Measurements from ENCODE around the gene ARHGDIG. TPM values are rescaled to one million over a fixed set of nuclear protein-coding genes. Genes with fewer than 3 reads are reported as not detected.
A peak's percentile ranks its signal among the peaks of the same experiment; 100 is the strongest.
"Not testable (repeated sequence)": the region's sequence is repeated elsewhere in the genome, so short reads cannot be mapped to it uniquely, and the experiment has no call there.

The ARHGDIG gene
- total and polyA plus RNA-seq, 8 donors: 3.1 to 50.4 (median 9.6) TPM; not detected in 1

DNA sequence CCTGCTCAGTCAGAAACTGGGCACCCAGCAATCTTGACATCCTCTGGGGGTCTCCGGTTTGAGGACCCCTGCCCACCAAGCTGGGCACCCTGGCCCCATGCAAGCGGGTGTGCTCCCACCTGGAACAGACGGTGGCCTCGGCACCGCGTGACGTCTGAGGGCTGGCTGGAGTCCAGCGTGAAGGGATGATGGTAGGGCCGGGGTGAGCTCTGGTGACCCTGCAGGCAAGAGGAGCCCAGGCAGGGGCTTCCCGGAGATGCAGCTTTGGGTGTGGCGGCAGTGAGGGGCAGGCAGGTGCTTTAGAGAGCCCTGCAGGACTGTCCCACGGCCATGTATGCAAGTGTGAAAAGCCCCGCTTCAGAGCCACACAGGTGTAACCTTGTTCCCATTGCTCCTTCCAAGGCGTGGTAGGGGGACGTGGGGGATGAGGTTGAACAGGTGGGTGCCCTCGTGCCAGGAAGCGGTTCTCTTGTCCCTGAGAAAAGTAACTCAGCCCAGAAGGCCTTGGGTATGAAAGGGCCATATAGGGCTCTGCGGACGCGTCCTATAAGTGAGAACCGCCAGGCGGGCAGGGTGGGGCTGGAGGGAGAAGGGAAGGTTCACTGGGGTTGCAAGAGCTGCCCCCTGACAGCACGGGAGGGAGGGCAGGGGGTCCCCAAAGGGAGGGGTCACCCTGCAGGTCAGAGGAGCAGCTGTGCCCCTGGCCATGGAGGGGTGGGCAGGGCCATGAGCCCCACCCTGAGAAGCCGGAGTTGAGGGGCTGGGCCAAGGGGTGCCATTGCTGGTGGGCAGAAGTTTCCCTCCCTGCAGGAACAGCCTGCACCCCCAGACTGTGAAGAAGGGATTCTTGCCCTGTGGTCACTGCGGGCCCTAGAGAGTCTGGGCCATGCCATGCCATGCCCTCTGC lies 13.9 kb upstream of the ARHGDIG start:
- WGBS, 5 donors: 65 to 70% (median 67%) methylated on average over 22 to 25 of the region's 25 CpGs
- peak overlapping the region in 2 of 5 donors; percentile 7 to 14 for H3K27ac ChIP-seq
- TF ChIP-seq POLR2A (IDR thresholded peaks at IDR 0.05): no peak
- no peak for TF ChIP-seq EP300 (IDR thresholded peaks at IDR 0.05)
- TF ChIP-seq POLR2AphosphoS5 (IDR thresholded peaks at IDR 0.05): no peak
- TF ChIP-seq, protein P1, sequence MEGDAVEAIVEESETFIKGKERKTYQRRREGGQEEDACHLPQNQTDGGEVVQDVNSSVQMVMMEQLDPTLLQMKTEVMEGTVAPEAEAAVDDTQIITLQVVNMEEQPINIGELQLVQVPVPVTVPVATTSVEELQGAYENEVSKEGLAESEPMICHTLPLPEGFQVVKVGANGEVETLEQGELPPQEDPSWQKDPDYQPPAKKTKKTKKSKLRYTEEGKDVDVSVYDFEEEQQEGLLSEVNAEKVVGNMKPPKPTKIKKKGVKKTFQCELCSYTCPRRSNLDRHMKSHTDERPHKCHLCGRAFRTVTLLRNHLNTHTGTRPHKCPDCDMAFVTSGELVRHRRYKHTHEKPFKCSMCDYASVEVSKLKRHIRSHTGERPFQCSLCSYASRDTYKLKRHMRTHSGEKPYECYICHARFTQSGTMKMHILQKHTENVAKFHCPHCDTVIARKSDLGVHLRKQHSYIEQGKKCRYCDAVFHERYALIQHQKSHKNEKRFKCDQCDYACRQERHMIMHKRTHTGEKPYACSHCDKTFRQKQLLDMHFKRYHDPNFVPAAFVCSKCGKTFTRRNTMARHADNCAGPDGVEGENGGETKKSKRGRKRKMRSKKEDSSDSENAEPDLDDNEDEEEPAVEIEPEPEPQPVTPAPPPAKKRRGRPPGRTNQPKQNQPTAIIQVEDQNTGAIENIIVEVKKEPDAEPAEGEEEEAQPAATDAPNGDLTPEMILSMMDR (IDR thresholded peaks at IDR 0.05): no peak
- peaks cover 0 to 19% (median 15%) of the 10 kb centered on the region in 4 donors for H3K4me1 ChIP-seq
- no peaks in the 10 kb centered on the region for H3K27me3 ChIP-seq
- peak in 1 of 2 donors; percentile 7 for DNase-seq
- no peaks in the 10 kb centered on the region for H3K9me3 ChIP-seq
- H3K4me3 ChIP-seq: no peak overlapping the region
- peaks cover 27 to 44% (median 43%) of the 10 kb centered on the region in 4 donors for H3K36me3 ChIP-seq
- intact Hi-C loops (cut with DNase I; ENCODE audit: low total_unique reads): no loop called here

DNA sequence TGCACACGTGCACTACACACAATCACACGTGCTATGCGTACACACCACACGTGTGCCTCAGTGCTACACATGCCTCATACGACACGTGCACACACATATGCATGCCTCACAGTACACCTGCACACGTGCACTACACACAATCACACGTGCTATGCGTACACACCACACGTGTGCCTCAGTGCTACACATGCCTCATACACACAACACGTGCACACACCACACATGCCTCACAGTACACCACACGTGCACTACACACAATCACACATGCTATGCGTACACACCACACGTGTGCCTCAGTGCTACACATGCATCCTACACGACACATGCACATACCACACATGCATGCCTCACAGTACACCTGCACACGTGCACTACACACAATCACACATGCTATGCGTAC lies 12.8 kb upstream of the ARHGDIG start:
- H3K9me3 ChIP-seq; H3K27ac ChIP-seq; intact Hi-C loops (cut with DNase I; ENCODE audit: low total_unique reads); DNase-seq; H3K27me3 ChIP-seq; H3K4me3 ChIP-seq: not testable (repeated sequence)
- Histone ChIP-seq H3K4me1 (peaks cover 0 to 19% (median 15%) of the 10 kb centered on the region in 4 donors), H3K36me3 (peaks cover 23 to 33% (median 33%) of the 10 kb centered on the region in 4 donors)
- 76 to 88% (median 85%) methylated on average over 17 of the region's 17 CpGs for WGBS, 5 donors

DNA sequence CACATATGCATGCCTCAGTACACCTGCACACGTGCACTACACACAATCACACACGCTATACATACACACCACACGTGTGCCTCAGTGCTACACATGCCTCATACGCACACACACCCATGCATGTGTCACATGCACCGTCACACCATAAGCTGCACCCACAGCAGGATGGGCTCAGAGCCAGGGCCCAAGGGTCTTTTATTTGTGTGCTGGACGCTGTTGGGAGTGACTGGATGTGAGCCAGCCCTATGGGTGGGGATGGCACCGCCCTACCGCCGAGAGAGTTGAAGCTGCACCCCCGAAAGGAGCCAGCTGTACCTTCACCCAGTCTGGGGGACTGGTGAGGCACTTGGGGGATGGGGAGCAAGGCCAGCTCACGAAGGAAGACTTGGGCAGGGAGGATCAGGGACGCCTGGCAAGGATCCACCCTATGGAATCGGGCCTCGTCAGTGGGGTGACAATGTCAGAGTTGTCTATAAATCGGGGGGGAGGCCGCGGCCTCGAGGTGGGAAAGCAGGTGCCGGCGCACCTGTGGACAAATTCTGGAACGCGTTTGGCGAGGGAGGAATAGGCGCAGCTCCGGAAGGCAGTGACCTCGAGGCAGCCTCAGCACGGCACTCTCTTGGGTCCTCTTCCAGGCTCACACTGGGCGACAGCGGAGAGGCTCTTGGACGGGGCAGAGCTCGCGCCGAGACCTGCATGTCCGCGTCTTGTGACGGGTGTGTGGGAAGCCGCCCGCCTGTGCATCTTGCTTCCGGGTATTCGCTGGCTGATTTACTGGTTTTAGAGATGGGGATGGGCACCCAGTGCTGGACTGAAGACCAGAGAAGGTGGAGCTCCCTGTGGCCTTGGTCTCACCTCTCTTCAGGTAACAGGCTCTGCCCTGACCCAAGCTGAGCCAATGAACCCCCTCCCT lies 12.0 kb upstream of the ARHGDIG start:
- Histone ChIP-seq H3K27me3 (peaks cover 0 to 2% (median 0%) of the 10 kb centered on the region in 3 donors), H3K9me3 (no peaks in the 10 kb centered on the region), H3K36me3 (peaks cover 17 to 25% (median 24%) of the 10 kb centered on the region in 4 donors), H3K4me3 (no peak overlapping the region), H3K27ac (no peak overlapping the region), H3K4me1 (peaks cover 0 to 20% (median 17%) of the 10 kb centered on the region in 4 donors)
- 49 to 70% (median 55%) methylated on average over 38 to 40 of the region's 40 CpGs for WGBS, 5 donors
- TF ChIP-seq, protein P1 (IDR thresholded peaks at IDR 0.05): no peak
- no peak for TF ChIP-seq POLR2A (IDR thresholded peaks at IDR 0.05)
- no peak for TF ChIP-seq EP300 (IDR thresholded peaks at IDR 0.05)
- no peak for TF ChIP-seq POLR2AphosphoS5 (IDR thresholded peaks at IDR 0.05)
- intact Hi-C loops (cut with DNase I; ENCODE audit: low total_unique reads): no loop called here
- DNase-seq: peak in 1 of 2 donors; percentile 35

DNA sequence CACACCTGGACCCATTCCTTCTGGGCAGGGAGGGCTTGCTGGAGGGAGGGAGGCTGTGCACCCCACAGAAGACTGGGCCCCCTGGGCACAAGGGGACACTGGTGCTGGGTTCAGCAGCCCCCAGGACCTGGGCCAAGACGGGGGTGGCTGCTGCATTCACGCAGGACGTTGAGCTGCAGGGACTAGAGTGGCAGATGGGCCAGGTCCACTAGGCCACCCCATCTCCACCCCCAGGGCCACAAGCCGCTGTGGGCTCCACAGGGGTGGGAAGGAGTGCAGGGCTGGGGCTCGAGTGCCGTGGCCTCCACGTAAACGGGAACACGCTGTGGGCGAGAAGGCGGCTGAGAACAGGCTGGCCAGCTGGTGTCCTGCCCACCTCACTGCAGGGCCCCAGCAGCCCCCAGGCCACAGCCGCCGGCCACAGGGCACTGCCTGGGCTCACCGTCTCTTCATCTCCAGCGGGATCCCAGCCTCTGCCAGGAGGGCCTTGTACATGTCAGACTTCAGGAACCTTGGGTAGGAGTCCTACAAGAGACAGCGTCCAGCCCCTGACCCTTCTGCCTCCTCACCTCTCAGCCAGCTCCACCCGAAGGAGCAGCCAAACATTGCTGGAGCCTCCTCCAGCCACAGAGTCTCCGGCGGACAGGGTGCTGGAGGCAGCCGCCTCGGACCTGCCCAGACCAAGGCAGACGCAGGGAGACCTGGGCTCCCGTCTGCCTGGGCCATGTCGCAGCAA lies 11.2 kb upstream of the ARHGDIG start:
- intact Hi-C loops (cut with DNase I; ENCODE audit: low total_unique reads): no loop called here
- TF ChIP-seq POLR2AphosphoS5 (IDR thresholded peaks at IDR 0.05): no peak
- H3K9me3 ChIP-seq: no peaks in the 10 kb centered on the region
- H3K4me3 ChIP-seq: no peak overlapping the region
- H3K27ac ChIP-seq: no peak overlapping the region
- no peak for DNase-seq
- H3K27me3 ChIP-seq: peaks cover 0 to 11% (median 0%) of the 10 kb centered on the region in 3 donors
- WGBS, 5 donors: 84 to 89% (median 87%) methylated on average over 20 to 24 of the region's 24 CpGs
- H3K36me3 ChIP-seq: peaks cover 8 to 17% (median 16%) of the 10 kb centered on the region in 4 donors
- peaks cover 0 to 29% (median 24%) of the 10 kb centered on the region in 4 donors for H3K4me1 ChIP-seq
